ENCODE measurements around the gene INSR. TPM values are rescaled to one million over a fixed set of nuclear protein-coding genes. Genes with fewer than 3 reads are reported as not detected.

The INSR gene
- total and polyA plus RNA-seq, 2 of the 8 experiments (the other 6 are each of a cell fraction or from before 2014, with no cell fraction given) = 13.1 to 48.7 TPM

- Histone ChIP-seq H2AFZ (ENCODE audit: low read length) (no peak overlapping the region), H2AK5ac (ENCODE audit: low read depth, low read length) (no peak overlapping the region), H3K79me1 (ENCODE audit: low read depth, low read length) (no peaks in the 10 kb centered on the region), H4K20me1 (replicated peaks in 1 of 2; ENCODE audit: control insufficient read depth in 1 of 2, insufficient read depth in 2 of 2, low read length in 2 of 2) (peaks cover 0 to 6% of the 10 kb centered on the region in 2 experiments), H4K91ac (replicated peaks; ENCODE audit: insufficient read length, low read length) (no peak overlapping the region), H2BK120ac (replicated peaks; ENCODE audit: low read depth, low read length) (no peak overlapping the region), H3K56ac (replicated peaks; ENCODE audit: insufficient read length, low read depth, low read length) (no peak overlapping the region), H2BK12ac (ENCODE audit: low read depth, low read length) (no peak overlapping the region), H4K5ac (ENCODE audit: insufficient read length, low read depth, low read length) (no peak overlapping the region), H3K14ac (ENCODE audit: insufficient read length) (no peak overlapping the region), H2BK15ac (ENCODE audit: low read length) (no peak overlapping the region), H3K4me3 (ENCODE audit: extremely low read depth in 1 of 4, insufficient read depth in 2 of 4, low read depth in 3 of 4, low read length in 4 of 4) (no peak overlapping the region), H3K36me3 (ENCODE audit: control insufficient read depth in 2 of 4, insufficient read depth in 4 of 4, low read length in 3 of 4) (no peaks in the 10 kb centered on the region), H3K18ac (ENCODE audit: extremely low read depth, low read length) (no peak overlapping the region), H3K9ac (replicated peaks in 1 of 4; ENCODE audit: extremely low read depth in 1 of 4, low read depth in 3 of 4, low read length in 3 of 4) (no peak overlapping the region), H4K8ac (ENCODE audit: extremely low read depth, insufficient read depth, low read length) (no peak overlapping the region), H3K4ac (replicated peaks; ENCODE audit: insufficient read length, low read depth, low read length) (no peak overlapping the region), H3K4me1 (replicated peaks in 1 of 4; ENCODE audit: control insufficient read depth in 3 of 4, insufficient read depth in 4 of 4, low read length in 3 of 4) (no peaks in the 10 kb centered on the region), H2BK5ac (ENCODE audit: low read depth, low read length) (no peak overlapping the region), H3K79me2 (ENCODE audit: control insufficient read depth in 1 of 2, insufficient read depth in 2 of 2, low read length in 2 of 2) (no peaks in the 10 kb centered on the region), H3K27ac (ENCODE audit: low read depth, low read length) (no peak overlapping the region), H2BK20ac (ENCODE audit: low read length) (no peak overlapping the region), H3K4me2 (ENCODE audit: insufficient read depth in 1 of 2, low read depth in 2 of 2, low read length in 2 of 2) (no peak overlapping the region), H3K23me2 (ENCODE audit: low read depth, low read length) (peaks cover 7% of the 10 kb centered on the region; the same call in 1 of the 2 replicates), H3K23ac (ENCODE audit: insufficient read length) (no peak overlapping the region), H3K9me3 (ENCODE audit: insufficient read depth in 2 of 2, low read depth in 1 of 2, low read length in 1 of 2) (peaks cover 0 to 11% of the 10 kb centered on the region in 2 experiments; a peak in 2 of 4 replicates), H3K27me3 (replicated peaks in 1 of 4; ENCODE audit: control insufficient read depth in 3 of 4, extremely low read depth in 1 of 4, insufficient read depth in 3 of 4, low read length in 3 of 4) (no peaks in the 10 kb centered on the region)
- no peak for FAIRE-seq
- no peak for DNase-seq (ENCODE audit: low read depth in 1 of 2, low spot score in 2 of 2)
- TF ChIP-seq CBX5 (IDR thresholded peaks at IDR 0.05; ENCODE audit: low read depth, low read length) (no peak), BCL11A (IDR thresholded peaks at IDR 0.05; ENCODE audit: low read depth in 2 of 2, low read length in 2 of 2) (no peak), GABPA (IDR thresholded peaks at IDR 0.05; ENCODE audit: borderline replicate concordance, insufficient read depth, low read length) (no peak), CTBP2 (IDR thresholded peaks at IDR 0.05; ENCODE audit: borderline replicate concordance, insufficient read depth, insufficient read length, low read length) (no peak), BACH1 (IDR thresholded peaks at IDR 0.05; ENCODE audit: low read length) (no peak), FOSL1 (IDR thresholded peaks at IDR 0.05; ENCODE audit: insufficient read depth, low read depth, low read length) (no peak), NANOG (IDR thresholded peaks at IDR 0.05; ENCODE audit: insufficient read depth, low read depth, low read length, poor library complexity, severe bottlenecking) (no peak), SIN3A (conservative IDR thresholded peaks at IDR 0.05 in 1 of 2, IDR thresholded peaks at IDR 0.05 in 1 of 2; ENCODE audit: low read depth in 1 of 2, low read length in 2 of 2) (no peak), CHD1 (IDR thresholded peaks at IDR 0.05; ENCODE audit: low read depth, low read length) (no peak), RNF2 (IDR thresholded peaks at IDR 0.05; ENCODE audit: borderline replicate concordance, low read depth, low read length, missing control alignments, poor library complexity, severe bottlenecking) (no peak)
- POLR2A ChIA-PET (ENCODE audit: partially characterized antibody) = interaction anchor here (0.6 kb wide), 1 partner anchor 157 kb away, joined by 3 read pairs; no protein-coding TSS in a partner anchor
- CTCF ChIA-PET (ENCODE audit: partially characterized antibody) = interaction anchor here (0.7 to 1.7 kb wide), 4 partner anchors 13 to 194 kb away, joined by 3 to 6 read pairs (median 6); no protein-coding TSS in a partner anchor
- 81% methylated on average over 1 of the region's 1 CpG; no CpG with 5 or more reads in 1 of the 2 experiments for WGBS, 2 experiments (ENCODE audit: extremely low coverage in 1 of 2, insufficient coverage in 1 of 2, insufficient read length in 1 of 2, insufficient replicate concordance in 2 of 2, low coverage in 1 of 2, low lambda C conversion rate in 2 of 2, missing lambda C conversion rate in 1 of 2)
Measured at GRCh38 chr19:7327802-7328201, 33.6 kb upstream of the INSR start.

All from H1 (cell line).